ENCODE results near the gene DTNB.

DNA sequence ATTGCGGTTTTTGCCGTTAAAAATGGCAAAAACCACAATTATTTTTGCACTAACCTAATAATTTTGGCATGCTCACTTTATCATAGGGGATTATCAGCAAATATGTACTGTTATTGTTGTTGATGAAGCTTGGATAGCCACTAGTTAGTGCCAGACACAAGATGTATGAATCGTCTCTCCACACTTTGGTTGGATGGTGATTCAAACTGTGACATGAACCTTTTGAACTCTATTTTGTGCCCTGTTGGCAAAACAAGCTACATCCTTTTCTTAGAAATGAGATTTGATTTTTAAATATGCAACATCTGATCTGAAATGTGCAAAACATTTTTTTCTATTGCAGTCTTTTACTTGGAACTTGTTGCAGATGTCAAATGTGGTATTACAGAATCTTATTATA lies 48.8 kb upstream of the DTNB start:
- TF ChIP-seq GATA2 (IDR thresholded peaks at IDR 0.05; ENCODE audit: low read depth, low read length), result no peak
- no peak for TF ChIP-seq GATA3 (IDR thresholded peaks at IDR 0.05; ENCODE audit: low read depth, low read length)
